Fibroblast of villous mesenchyme (primary cell): ENCODE data around the gene KIAA0753. TPM values are rescaled to one million over a fixed set of nuclear protein-coding genes. Genes with fewer than 3 reads are reported as not detected.

Experiments used
- DNase-seq: peaks from one replicate; pipeline ENCODE4 v3.0.0-alpha.2; 2010; ENCODE audit warnings: low read depth
- H3K4me3 ChIP-seq: 2 replicates; pipeline ENCODE4 v1.5.1; 2011; ENCODE audit warnings: low read depth, mild to moderate bottlenecking, low read length
- CTCF ChIP-seq: IDR thresholded peaks from 2 replicates; pipeline ENCODE4 v1.5.1; 2012; ENCODE audit warnings: low read depth, mild to moderate bottlenecking, low read length; ENCODE audit not compliant: insufficient read depth
- total RNA-seq: library from RNA; depleted of rRNA; stranded (reverse); fragments of >200 nt; gene quantifications from 2 replicates; pipeline ENCODE4 v1.2.3, GENCODE V29; 2012

The KIAA0753 gene
- total RNA-seq, 1 donor, result 23.3 TPM

GRCh38 chr17:6683081-6683684 is 42.7 kb upstream of the KIAA0753 start:
- H3K4me3 ChIP-seq, result no peak overlapping the region
- DNase-seq, result no peak
- no peak for TF ChIP-seq CTCF

GRCh38 chr17:6682339-6682738 is 41.8 kb upstream of the KIAA0753 start:
- TF ChIP-seq CTCF, result no peak
- H3K4me3 ChIP-seq, result no peak overlapping the region
- DNase-seq, result no peak

DNA sequence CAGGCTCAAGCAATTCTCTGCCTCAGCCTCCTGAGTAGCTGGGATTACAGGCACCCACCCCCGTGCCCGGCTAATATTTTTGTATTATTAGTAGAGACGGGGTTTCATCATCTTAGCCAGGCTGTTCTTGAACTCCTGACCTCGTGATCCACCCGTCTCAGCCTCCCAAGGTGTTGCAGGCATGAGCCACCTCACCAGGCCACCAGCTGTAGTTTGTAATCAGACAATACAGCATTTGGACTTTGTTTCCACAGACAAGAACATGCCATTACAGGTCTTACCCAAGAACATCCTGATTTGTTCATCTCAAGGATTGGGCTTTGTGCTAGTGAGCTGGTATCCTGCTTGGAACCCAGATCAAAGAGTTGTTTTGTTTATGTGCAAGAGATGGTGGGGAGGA is 41.2 kb upstream of the KIAA0753 start:
- H3K4me3 ChIP-seq, result no peak overlapping the region
- TF ChIP-seq CTCF, result no peak
- no peak for DNase-seq

GRCh38 chr17:6681176-6681575 is 40.7 kb upstream of the KIAA0753 start:
- TF ChIP-seq CTCF, result no peak
- H3K4me3 ChIP-seq, result no peak overlapping the region
- DNase-seq, result no peak

- TF ChIP-seq CTCF, result no peak
- no peak for DNase-seq
- H3K4me3 ChIP-seq, result no peak overlapping the region
Measured at GRCh38 chr17:6679241-6679640, 38.7 kb upstream of the KIAA0753 start.

DNA sequence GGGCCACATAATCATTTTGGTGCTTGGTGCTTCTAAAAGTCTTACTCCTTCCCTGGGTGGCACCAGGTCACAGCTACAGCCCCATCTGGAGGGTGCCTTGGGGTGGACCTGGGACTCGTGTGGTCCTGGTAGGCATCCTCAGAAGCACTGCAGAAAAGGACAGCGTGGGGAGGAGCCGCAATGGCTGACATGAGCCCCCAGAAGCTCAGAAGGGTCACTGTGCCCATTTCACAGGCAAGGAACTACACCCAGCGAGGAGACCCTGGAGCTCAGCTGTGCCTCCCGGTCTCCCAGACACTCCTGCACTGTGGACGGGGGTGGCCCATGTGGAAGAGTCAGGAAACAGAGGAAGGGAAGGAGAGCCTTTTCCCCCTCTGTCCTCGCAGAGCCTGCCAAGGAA is 37.4 kb upstream of the KIAA0753 start:
- H3K4me3 ChIP-seq, result no peak overlapping the region
- no peak for TF ChIP-seq CTCF
- DNase-seq, result no peak
